BLaER1 (cell line): ENCODE results near the gene GRK2.
A peak's percentile ranks its signal among the peaks of the same experiment; 100 is the strongest.

ENCODE experiments used
- H3K27ac ChIP-seq: shearing (Covaris generic); formaldehyde crosslinking; 2 replicates; pipeline ENCODE4 v1.8.1; 2022
- H3K27me3 ChIP-seq: shearing (Covaris generic); formaldehyde crosslinking; 2 replicates; pipeline ENCODE4 v1.8.1; 2022
- H3K36me3 ChIP-seq: shearing (Covaris generic); formaldehyde crosslinking; 2 replicates; pipeline ENCODE4 v1.8.1; 2022
- H3K4me1 ChIP-seq: shearing (Covaris generic); formaldehyde crosslinking; 2 replicates; pipeline ENCODE4 v1.8.1; 2022
- H3K4me2 ChIP-seq: shearing (Covaris generic); formaldehyde crosslinking; 2 replicates; pipeline ENCODE4 v1.8.1; 2022
- H3K4me3 ChIP-seq: shearing (Covaris generic); formaldehyde crosslinking; 2 replicates; pipeline ENCODE4 v1.8.1; 2022
- H3K9ac ChIP-seq: shearing (Covaris generic); formaldehyde crosslinking; 2 replicates; pipeline ENCODE4 v1.8.1; 2022
- H3K9me3 ChIP-seq: shearing (Covaris generic); formaldehyde crosslinking; 2 replicates; pipeline ENCODE4 v1.8.1; 2022
- H4K20me1 ChIP-seq: shearing (Covaris generic); formaldehyde crosslinking; 2 replicates; pipeline ENCODE4 v1.8.1; 2022
- Cebpa-rat ChIP-seq: shearing (Covaris generic); IDR thresholded peaks from 2 replicates; pipeline ENCODE4 v1.8.1; 2022

The GRK2 gene

GRCh38 chr11:67275606-67276409, 9.5 kb downstream of the GRK2 start:
- peak overlapping the region; percentile 99 for H3K4me2 ChIP-seq
- peaks cover 77% of the 10 kb centered on the region for H3K36me3 ChIP-seq
- peaks cover 23% of the 10 kb centered on the region for H4K20me1 ChIP-seq
- TF ChIP-seq Cebpa-rat = no peak
- peak overlapping the region; percentile 99 for H3K4me3 ChIP-seq
- peaks cover 97% of the 10 kb centered on the region for H3K4me1 ChIP-seq
- peak overlapping the region; percentile 100 for H3K9ac ChIP-seq
- peak overlapping the region; percentile 100 for H3K27ac ChIP-seq
- no peaks in the 10 kb centered on the region for H3K27me3 ChIP-seq
- no peaks in the 10 kb centered on the region for H3K9me3 ChIP-seq

GRCh38 chr11:67276781-67277230, 10.5 kb downstream of the GRK2 start:
- peak overlapping the region; percentile 99 for H3K4me3 ChIP-seq
- 0 out of 2 replicates have a peak, but pooled peaks have one; percentile 9 for TF ChIP-seq Cebpa-rat
- H3K27ac ChIP-seq = peak overlapping the region; percentile 100

GRCh38 chr11:67277231-67277961, 11.1 kb downstream of the GRK2 start:
- Histone ChIP-seq H3K4me2 (peak overlapping the region; percentile 99), H3K4me3 (peak overlapping the region; percentile 99), H3K9ac (peak overlapping the region; percentile 100), H4K20me1 (0 out of 2 replicates have a peak, but pooled peaks cover 9% of the 10 kb centered on the region), H3K27me3 (no peaks in the 10 kb centered on the region), H3K36me3 (peaks cover 86% of the 10 kb centered on the region), H3K9me3 (no peaks in the 10 kb centered on the region), H3K4me1 (peaks cover 97% of the 10 kb centered on the region), H3K27ac (peak overlapping the region; percentile 100)
- TF ChIP-seq Cebpa-rat = no peak

More at GRCh38 chr11:67276781-67277230, 10.5 kb downstream of the GRK2 start:
- Histone ChIP-seq H4K20me1 (0 out of 2 replicates have a peak, but pooled peaks cover 15% of the 10 kb centered on the region), H3K4me1 (peaks cover 97% of the 10 kb centered on the region), H3K27me3 (no peaks in the 10 kb centered on the region), H3K9ac (peak overlapping the region; percentile 100), H3K4me2 (peak overlapping the region; percentile 99), H3K36me3 (peaks cover 85% of the 10 kb centered on the region), H3K9me3 (no peaks in the 10 kb centered on the region)

GRCh38 chr11:67278135-67278938, 12.1 kb downstream of the GRK2 start:
- Histone ChIP-seq H4K20me1 (no peaks in the 10 kb centered on the region), H3K9ac (peak overlapping the region; percentile 100), H3K9me3 (no peaks in the 10 kb centered on the region), H3K4me2 (peak overlapping the region; percentile 99), H3K4me1 (peaks cover 97% of the 10 kb centered on the region), H3K27me3 (no peaks in the 10 kb centered on the region), H3K36me3 (peaks cover 86% of the 10 kb centered on the region), H3K27ac (peak overlapping the region; percentile 100), H3K4me3 (peak overlapping the region; percentile 66)
- TF ChIP-seq Cebpa-rat = no peak

- peaks cover 97% of the 10 kb centered on the region for H3K4me1 ChIP-seq
- H3K27ac ChIP-seq = peak overlapping the region; percentile 100
- TF ChIP-seq Cebpa-rat = no peak
- no peaks in the 10 kb centered on the region for H4K20me1 ChIP-seq
- H3K4me2 ChIP-seq = peak overlapping the region; percentile 99
- peak overlapping the region; percentile 100 for H3K9ac ChIP-seq
- no peaks in the 10 kb centered on the region for H3K9me3 ChIP-seq
- H3K36me3 ChIP-seq = peaks cover 87% of the 10 kb centered on the region
- H3K4me3 ChIP-seq = peak overlapping the region; percentile 66
- no peaks in the 10 kb centered on the region for H3K27me3 ChIP-seq
Measured at GRCh38 chr11:67278939-67279588, 12.8 kb downstream of the GRK2 start.

- TF ChIP-seq Cebpa-rat = no peak
- H3K9ac ChIP-seq = peak overlapping the region; percentile 100
- H3K4me3 ChIP-seq = peak overlapping the region; percentile 66
- peaks cover 87% of the 10 kb centered on the region for H3K36me3 ChIP-seq
- H3K4me1 ChIP-seq = peaks cover 97% of the 10 kb centered on the region
- H3K4me2 ChIP-seq = peak overlapping the region; percentile 99
- H3K27ac ChIP-seq = peak overlapping the region; percentile 100
- H3K9me3 ChIP-seq = no peaks in the 10 kb centered on the region
- H3K27me3 ChIP-seq = no peaks in the 10 kb centered on the region
- no peaks in the 10 kb centered on the region for H4K20me1 ChIP-seq
Measured at GRCh38 chr11:67279589-67280340, 13.5 kb downstream of the GRK2 start.

GRCh38 chr11:67280341-67280787, 14.1 kb downstream of the GRK2 start:
- H3K4me1 ChIP-seq = peaks cover 97% of the 10 kb centered on the region
- peak overlapping the region; percentile 100 for H3K9ac ChIP-seq
- H3K4me3 ChIP-seq = peak overlapping the region; percentile 66
- no peaks in the 10 kb centered on the region for H3K9me3 ChIP-seq
- H3K27me3 ChIP-seq = no peaks in the 10 kb centered on the region
- H4K20me1 ChIP-seq = no peaks in the 10 kb centered on the region
- peak overlapping the region; percentile 100 for H3K27ac ChIP-seq
- no peak for TF ChIP-seq Cebpa-rat
- peak overlapping the region; percentile 99 for H3K4me2 ChIP-seq
- peaks cover 87% of the 10 kb centered on the region for H3K36me3 ChIP-seq

GRCh38 chr11:67280788-67281551, 14.7 kb downstream of the GRK2 start:
- peak overlapping the region; percentile 66; the same call in 1 of the 2 replicates for H3K4me3 ChIP-seq
- no peak for TF ChIP-seq Cebpa-rat
- H3K27me3 ChIP-seq = no peaks in the 10 kb centered on the region
- H3K9ac ChIP-seq = peak overlapping the region; percentile 100
- peak overlapping the region; percentile 100 for H3K27ac ChIP-seq
- no peaks in the 10 kb centered on the region for H3K9me3 ChIP-seq
- peaks cover 87% of the 10 kb centered on the region for H3K36me3 ChIP-seq
- H3K4me2 ChIP-seq = peak overlapping the region; percentile 99
- no peaks in the 10 kb centered on the region for H4K20me1 ChIP-seq
- H3K4me1 ChIP-seq = peaks cover 97% of the 10 kb centered on the region
